Measurements from ENCODE around the gene TMEM147.
A peak's percentile ranks its signal among the peaks of the same experiment; 100 is the strongest.

Gene TMEM147

GRCh38 chr19:35501684-35502083, 43.7 kb upstream of the TMEM147 start:
- peaks cover 9% of the 10 kb centered on the region for H3K27me3 Mint-ChIP-seq (ENCODE audit: low read depth, poor library complexity)
- peaks cover 5% of the 10 kb centered on the region for H3K36me3 Mint-ChIP-seq (ENCODE audit: low read depth)
- no peak overlapping the region for H3K4me3 Mint-ChIP-seq
- H3K27ac Mint-ChIP-seq: peak overlapping the region; percentile 28
- no peak for DNase-seq
- H3K9me3 Mint-ChIP-seq: no peaks in the 10 kb centered on the region
- TF ChIP-seq CTCF (IDR thresholded peaks at IDR 0.05): no peak
- peaks cover 42% of the 10 kb centered on the region for H3K4me1 Mint-ChIP-seq

- Mint-ChIP-seq H3K4me3 (no peak overlapping the region), H3K36me3 (ENCODE audit: low read depth) (peaks cover 5% of the 10 kb centered on the region), H3K27ac (no peak overlapping the region), H3K4me1 (peaks cover 51% of the 10 kb centered on the region), H3K9me3 (no peaks in the 10 kb centered on the region), H3K27me3 (ENCODE audit: low read depth, poor library complexity) (peaks cover 15% of the 10 kb centered on the region)
- no peak for TF ChIP-seq CTCF (IDR thresholded peaks at IDR 0.05)
- no peak for DNase-seq
Measured at GRCh38 chr19:35502751-35503150, 42.7 kb upstream of the TMEM147 start.

- H3K27ac Mint-ChIP-seq: no peak overlapping the region
- H3K36me3 Mint-ChIP-seq (ENCODE audit: low read depth): peaks cover 5% of the 10 kb centered on the region
Measured at GRCh38 chr19:35506011-35506410, 39.4 kb upstream of the TMEM147 start.

GRCh38 chr19:35507561-35507960, 37.9 kb upstream of the TMEM147 start:
- H3K4me1 Mint-ChIP-seq: peaks cover 54% of the 10 kb centered on the region
- H3K27ac Mint-ChIP-seq: no peak overlapping the region
- no peak for DNase-seq
- no peak overlapping the region for H3K4me3 Mint-ChIP-seq
- H3K36me3 Mint-ChIP-seq (ENCODE audit: low read depth): no peaks in the 10 kb centered on the region
- H3K27me3 Mint-ChIP-seq (ENCODE audit: low read depth, poor library complexity): peaks cover 57% of the 10 kb centered on the region
- TF ChIP-seq CTCF (IDR thresholded peaks at IDR 0.05): no peak
- no peaks in the 10 kb centered on the region for H3K9me3 Mint-ChIP-seq

More at GRCh38 chr19:35506011-35506410, 39.4 kb upstream of the TMEM147 start:
- Mint-ChIP-seq H3K27me3 (ENCODE audit: low read depth, poor library complexity) (peaks cover 41% of the 10 kb centered on the region), H3K4me3 (peak overlapping the region; percentile 31), H3K4me1 (peaks cover 69% of the 10 kb centered on the region), H3K9me3 (no peaks in the 10 kb centered on the region)
- no peak for DNase-seq
- no peak for TF ChIP-seq CTCF (IDR thresholded peaks at IDR 0.05)

GRCh38 chr19:35508129-35508528, 37.3 kb upstream of the TMEM147 start:
- no peaks in the 10 kb centered on the region for H3K36me3 Mint-ChIP-seq (ENCODE audit: low read depth)
- peak overlapping the region; percentile 90 for H3K4me3 Mint-ChIP-seq

More at GRCh38 chr19:35508129-35508528, 37.3 kb upstream of the TMEM147 start:
- Mint-ChIP-seq H3K27ac (no peak overlapping the region), H3K9me3 (no peaks in the 10 kb centered on the region), H3K4me1 (peaks cover 51% of the 10 kb centered on the region), H3K27me3 (ENCODE audit: low read depth, poor library complexity) (peaks cover 62% of the 10 kb centered on the region)
- no peak for DNase-seq
- no peak for TF ChIP-seq CTCF (IDR thresholded peaks at IDR 0.05)

Data from nephron progenitor cell (in vitro differentiated cells).